Prostate gland (tissue), 2 donors: ENCODE data around the gene PAPSS2. TPM values are rescaled to one million over a fixed set of nuclear protein-coding genes. Genes with fewer than 3 reads are reported as not detected.

ENCODE experiments used
- DNase-seq: peaks from one replicate; pipeline ENCODE4 v3.0.0-alpha.2; 2019; ENCODE audit warnings: low spot score
- H3K27ac ChIP-seq, 2 donors: fragments of 200-600 bp; sonication (generic); 2 replicates each; pipeline ENCODE4 v1.5.1; 2017 to 2019
- H3K27me3 ChIP-seq: fragments of 200-600 bp; sonication (generic); replicated peaks from 2 replicates; pipeline ENCODE4 v1.5.1; 2019; ENCODE audit not compliant: insufficient read depth
- H3K36me3 ChIP-seq, 2 donors: fragments of 200-600 bp; sonication (generic); 1 replicate in 1 of 2; 2 replicates in 1 of 2; pipeline versions ENCODE4 v1.5.1 to v1.8.1; 2017 to 2019
- H3K4me1 ChIP-seq: fragments of 200-600 bp; sonication (generic); replicated peaks from 2 replicates; pipeline ENCODE4 v1.5.1; 2019
- H3K4me3 ChIP-seq, 2 donors: fragments of 200-600 bp; sonication (generic); 2 replicates each; pipeline ENCODE4 v1.5.1; 2017 to 2019
- H3K9me3 ChIP-seq: fragments of 200-600 bp; sonication (generic); 2 replicates; pipeline ENCODE4 v1.5.1; 2017
- CTCF ChIP-seq, 4 experiments: fragments of 200-600 bp in 2 of 4; fragments of 450-650 bp in 2 of 4; sonication (generic) in 2 of 4; IDR thresholded peaks; 1 replicate in 3 of 4; 2 replicates in 1 of 4; pipeline ENCODE4 v1.5.1; 2016 to 2019; ENCODE audit warnings: antibody characterized with exemption in 4 of 4, mild to moderate bottlenecking in 2 of 4, moderate library complexity in 2 of 4
- POLR2A ChIP-seq: fragments of 450-650 bp; IDR thresholded peaks from one replicate; pipeline ENCODE4 v1.6.1; 2016; ENCODE audit warnings: antibody characterized with exemption, mild to moderate bottlenecking
- POLR2AphosphoS5 ChIP-seq: sonication (generic); formaldehyde crosslinking; IDR thresholded peaks from one replicate; pipeline ENCODE4 v1.6.1; 2017; ENCODE audit warnings: antibody characterized with exemption
- WGBS: methylation state at CpG from one replicate; pipeline ENCODE4 v1.1.5; 2018; 5-methylcytosine and 5-hydroxymethylcytosine counted together
- intact Hi-C: fragments of 100-400 bp; cut with DNase I; formaldehyde crosslinking; loops from one replicate; pipeline ENCODE4 v1.14.2; 2022
- total RNA-seq, 2 donors: library from RNA; depleted of rRNA; stranded (reverse); fragments of >200 nt; gene quantifications; one replicate each; pipeline ENCODE4 v1.1.0, GENCODE V29; 2016

The PAPSS2 gene
- total RNA-seq, 2 donors from 2014 or later = 5.5 to 9.0 TPM

DNA sequence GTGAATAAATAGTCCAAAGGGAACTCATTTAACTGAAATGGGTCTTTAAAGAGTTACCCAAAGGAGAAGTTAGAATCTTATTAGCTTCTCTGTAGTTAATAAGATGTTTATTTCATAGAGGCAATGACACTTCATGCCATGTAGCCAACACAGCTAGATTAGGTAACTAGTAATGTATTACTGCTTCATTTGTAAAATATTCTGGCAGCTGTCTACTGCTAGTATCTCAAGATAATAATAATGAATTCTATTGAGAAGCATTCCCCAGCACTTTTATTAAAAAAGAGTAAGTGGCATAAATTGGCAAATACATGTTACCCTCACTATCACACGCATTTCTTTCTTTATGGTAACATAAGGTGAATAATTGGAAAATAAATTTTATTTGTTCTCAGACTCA, 10.1 kb downstream of the PAPSS2 start:
- Histone ChIP-seq H3K27ac (no peak overlapping the region), H3K4me3 (no peak overlapping the region), H3K27me3 (no peaks in the 10 kb centered on the region), H3K4me1 (no peaks in the 10 kb centered on the region), H3K9me3 (no peaks in the 10 kb centered on the region), H3K36me3 (no peaks in the 10 kb centered on the region)
- TF ChIP-seq CTCF (IDR thresholded peaks at IDR 0.05) (no peak), POLR2AphosphoS5 (no peak)
- intact Hi-C loops = no loop called here
- 86% methylated on average over 1 of the region's 1 CpG for WGBS
- no peak for DNase-seq

GRCh38 chr10:87670586-87670985, 10.9 kb downstream of the PAPSS2 start:
- Histone ChIP-seq H3K27me3 (no peaks in the 10 kb centered on the region), H3K4me1 (no peaks in the 10 kb centered on the region), H3K27ac (no peak overlapping the region), H3K36me3 (no peaks in the 10 kb centered on the region), H3K9me3 (no peaks in the 10 kb centered on the region), H3K4me3 (no peak overlapping the region)
- no peak for DNase-seq
- intact Hi-C loops = no loop called here
- TF ChIP-seq POLR2A (no peak), CTCF (IDR thresholded peaks at IDR 0.05) (no peak), POLR2AphosphoS5 (no peak)

DNA sequence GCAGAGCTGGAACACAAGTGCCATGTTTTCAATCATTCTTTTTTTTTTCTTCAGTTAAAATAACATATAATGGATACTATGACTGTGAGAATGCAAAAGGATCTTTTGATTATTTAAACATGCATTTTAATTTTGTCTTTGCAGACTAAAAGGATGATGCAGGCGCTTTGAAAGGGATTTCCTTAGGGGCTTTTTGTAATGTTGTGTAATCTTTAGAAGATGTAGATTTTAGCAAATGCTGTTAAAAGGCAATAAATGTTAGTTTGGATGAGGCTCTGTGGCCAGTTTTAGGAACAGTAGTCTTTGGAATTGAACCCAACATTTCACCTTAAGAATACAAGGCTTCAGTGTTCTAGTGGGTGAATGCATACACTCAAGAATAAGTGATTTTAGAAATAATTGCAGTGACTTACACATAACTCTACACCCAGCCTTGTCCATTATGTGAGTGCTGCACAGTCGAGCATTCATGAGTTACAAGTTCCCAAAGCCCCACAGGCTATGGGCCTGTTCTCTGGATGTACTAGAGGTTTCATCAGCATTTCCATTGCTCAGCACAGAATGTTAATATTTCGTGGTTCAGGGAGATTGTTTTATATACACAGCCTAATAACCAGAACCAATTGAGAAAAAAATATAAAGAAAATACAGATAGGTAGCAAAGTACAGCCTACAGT, 11.6 kb downstream of the PAPSS2 start:
- H3K27ac ChIP-seq = no peak overlapping the region
- TF ChIP-seq POLR2A = no peak
- TF ChIP-seq POLR2AphosphoS5 = no peak
- no peak for TF ChIP-seq CTCF (IDR thresholded peaks at IDR 0.05)
- WGBS = 47% methylated on average over 3 of the region's 3 CpGs

DNA sequence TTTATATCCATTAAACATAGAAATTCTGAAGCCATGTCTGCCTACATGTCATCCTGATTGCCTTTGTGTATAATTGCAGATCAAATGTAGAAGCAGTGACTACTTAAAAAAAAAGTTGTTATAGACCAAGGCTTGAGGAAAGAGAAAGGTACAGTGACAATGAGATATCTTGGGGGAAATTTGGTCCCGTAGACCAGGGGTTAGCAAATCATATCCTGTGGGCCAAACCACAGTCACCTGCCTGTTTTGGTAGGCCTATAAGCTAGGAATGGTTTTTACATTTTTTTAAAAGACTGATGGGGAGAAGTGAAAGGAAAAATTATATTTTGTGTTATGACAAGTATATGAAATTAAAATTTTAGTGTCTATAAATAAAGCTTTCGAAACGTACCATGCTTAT, 12.9 kb downstream of the PAPSS2 start:
- WGBS = 84% methylated on average over 3 of the region's 3 CpGs
- H3K27ac ChIP-seq = no peak overlapping the region
- H3K9me3 ChIP-seq = no peaks in the 10 kb centered on the region
- intact Hi-C loops = no loop called here
- no peaks in the 10 kb centered on the region for H3K36me3 ChIP-seq
- no peaks in the 10 kb centered on the region for H3K27me3 ChIP-seq
- no peak overlapping the region for H3K4me3 ChIP-seq
- no peaks in the 10 kb centered on the region for H3K4me1 ChIP-seq
- DNase-seq = no peak
- no peak for TF ChIP-seq POLR2A

More for the DNA sequence above, 11.6 kb downstream of the PAPSS2 start:
- Histone ChIP-seq H3K9me3 (no peaks in the 10 kb centered on the region), H3K4me3 (no peak overlapping the region), H3K36me3 (no peaks in the 10 kb centered on the region), H3K27me3 (no peaks in the 10 kb centered on the region), H3K4me1 (no peaks in the 10 kb centered on the region)
- no peak for DNase-seq
- intact Hi-C loops = no loop called here

DNA sequence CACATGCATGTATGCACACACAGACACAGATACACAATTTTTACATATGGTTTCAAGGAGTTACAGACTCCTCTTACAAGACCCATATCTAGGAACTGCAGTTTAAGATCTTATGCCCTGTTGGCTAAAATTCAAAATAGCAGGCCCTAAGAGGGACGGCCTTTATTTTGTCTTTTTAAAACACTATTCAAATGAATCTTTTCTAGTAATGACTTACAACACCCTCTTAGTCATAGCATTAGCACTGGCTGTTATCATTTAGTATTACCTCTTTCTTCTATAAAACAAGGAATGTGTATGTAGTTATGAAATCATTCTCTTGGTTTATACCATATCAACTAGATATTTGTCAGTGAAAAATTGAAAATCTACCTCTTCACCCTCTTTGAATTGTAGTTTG, 15.3 kb downstream of the PAPSS2 start:
- 81% methylated on average over 1 of the region's 1 CpG for WGBS
- TF ChIP-seq POLR2AphosphoS5 (no peak), POLR2A (no peak), CTCF (IDR thresholded peaks at IDR 0.05) (no peak)
- no peak for DNase-seq

More for the DNA sequence above, 15.3 kb downstream of the PAPSS2 start:
- Histone ChIP-seq H3K27me3 (no peaks in the 10 kb centered on the region), H3K9me3 (no peaks in the 10 kb centered on the region), H3K27ac (no peak overlapping the region), H3K4me1 (no peaks in the 10 kb centered on the region), H3K36me3 (no peaks in the 10 kb centered on the region), H3K4me3 (no peak overlapping the region)
- intact Hi-C loops = no loop called here
